ENCODE measurements around the gene CLCN5. TPM values are rescaled to one million over a fixed set of nuclear protein-coding genes. Genes with fewer than 3 reads are reported as not detected.

Gene CLCN5
- total and polyA plus RNA-seq, 2 of the 13 experiments (the other 11 are each of a cell fraction or from before 2014, with no cell fraction given): 7.8 to 27.3 TPM

- TF ChIP-seq RAD21 (CRISPR knock-in tag; IDR thresholded peaks at IDR 0.05) (peak; percentile 39; the same call in 1 of the 2 replicates), HMGXB4 (CRISPR knock-in tag; IDR thresholded peaks at IDR 0.05; ENCODE audit: borderline replicate concordance in 1 of 2, low read depth in 1 of 2) (peak in 1 of 2 experiments; percentile 49; a peak in 1 of 4 replicates), ZSCAN29 (CRISPR knock-in tag; conservative IDR thresholded peaks at IDR 0.05) (no peak), SMC3 (IDR thresholded peaks at IDR 0.05; ENCODE audit: low read length) (peak; percentile 61; the same call in 1 of the 2 replicates)
Measured at GRCh38 chrX:49884290-49884862, 38.0 kb upstream of the CLCN5 start (continued).

- intact Hi-C loops (cut with micrococcal nuclease; ENCODE audit: unreplicated experiment): no loop called here
- no peak for FAIRE-seq
- ATAC-seq: no peak
- no peak overlapping the region for H3K4me2 ChIP-seq (ENCODE audit: low read depth, low read length)
- H3K79me2 ChIP-seq (ENCODE audit: insufficient read depth, low read length): no peaks in the 10 kb centered on the region
- no peak overlapping the region for H2AFZ ChIP-seq (ENCODE audit: low read length)
- H3K9ac ChIP-seq (ENCODE audit: insufficient read depth, low read depth, low read length): no peak overlapping the region
- BruUV-seq (replicated peaks): no TSS peak
- 75% methylated on average over 4 of the region's 4 CpGs for WGBS (ENCODE audit: low lambda C conversion rate)
- POLR2A ChIA-PET: interaction anchor here (1.2 kb wide), 1 partner anchor 14 kb away, joined by 3 read pairs; the partner anchor contains the start of gene USP27X
- no peaks in the 10 kb centered on the region for H3K27me3 ChIP-seq (ENCODE audit: control insufficient read depth in 1 of 2, insufficient read depth in 2 of 2, low read length in 2 of 2)
- H3K9me3 ChIP-seq (ENCODE audit: low read length): peaks cover 8% of the 10 kb centered on the region; the same call in 1 of the 2 replicates
- CTCF ChIA-PET (ENCODE audit: low intra/inter-chr PET ratio, low total read pairs): no interaction called here
- H3K27ac ChIP-seq (ENCODE audit: extremely low read length, insufficient read depth, low read length): no peak overlapping the region
- H3K4me1 ChIP-seq (ENCODE audit: insufficient read depth, low read length): no peaks in the 10 kb centered on the region
- in situ Hi-C loops (cut with HindIII; ENCODE audit: extremely low pct_ligation_motif_present, low pct_unique_long_range_greater_than_20kb): no loop called here
- no peak for DNase-seq (ENCODE audit: low spot score)
- no peak overlapping the region for H3K4me3 ChIP-seq (replicated peaks in 1 of 3; ENCODE audit: insufficient read depth in 1 of 3, low read depth in 2 of 3, low read length in 3 of 3)
- H4K20me1 ChIP-seq (ENCODE audit: insufficient read depth, low read length): no peaks in the 10 kb centered on the region
- no peaks in the 10 kb centered on the region for H3K36me3 ChIP-seq (replicated peaks in 1 of 2; ENCODE audit: control insufficient read depth in 1 of 2, insufficient read depth in 2 of 2, low read length in 2 of 2)
- no peak for TF ChIP-seq ZNF44 (CRISPR knock-in tag; IDR thresholded peaks at IDR 0.05)
- no peak for TF ChIP-seq NFAT5 (CRISPR knock-in tag; IDR thresholded peaks at IDR 0.05)
- TF ChIP-seq ZNF841 (CRISPR knock-in tag; IDR thresholded peaks at IDR 0.05; ENCODE audit: borderline replicate concordance): no peak
- no peak for TF ChIP-seq AHDC1 (CRISPR knock-in tag; IDR thresholded peaks at IDR 0.05; ENCODE audit: borderline replicate concordance)
- no peak for TF ChIP-seq ZNF12 (CRISPR knock-in tag; IDR thresholded peaks at IDR 0.05)
Measured at GRCh38 chrX:49892542-49892941, 29.9 kb upstream of the CLCN5 start.
